ENCODE measurements around the gene ATG7. TPM values are rescaled to one million over a fixed set of nuclear protein-coding genes. Genes with fewer than 3 reads are reported as not detected.

ATG7 gene
- total RNA-seq, 1 experiment from 2014 or later = 56.1 TPM

DNA sequence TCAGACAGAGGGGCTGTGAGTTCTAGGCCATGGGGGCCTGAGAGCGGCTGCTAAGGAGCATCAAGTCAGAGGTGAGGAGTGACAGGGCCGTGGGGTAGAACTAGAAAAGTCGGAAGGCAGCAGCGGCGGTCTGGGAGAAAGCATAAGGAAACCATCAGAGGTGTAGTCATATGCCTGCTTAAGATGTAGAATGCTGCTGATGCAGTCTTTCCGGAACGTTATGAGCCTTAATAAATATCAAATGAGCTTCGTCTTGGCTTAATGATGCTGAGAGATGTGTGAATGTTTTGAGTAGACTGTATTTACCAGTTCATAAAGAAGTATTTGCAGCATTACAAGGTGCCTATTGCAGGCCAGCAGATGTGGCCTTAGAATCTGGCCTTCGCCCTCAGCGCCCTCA lies 15.2 kb downstream of the ATG7 start:
- Histone ChIP-seq H4K20me1 (ENCODE audit: insufficient read depth) (no peaks in the 10 kb centered on the region), H3K9me2 (ENCODE audit: insufficient read depth) (no peaks in the 10 kb centered on the region), H3K4me1 (replicated peaks; ENCODE audit: insufficient read depth) (peaks cover 72% of the 10 kb centered on the region), H3K36me3 (ENCODE audit: low read depth) (peaks cover 25% of the 10 kb centered on the region), H3K4me3 (peak overlapping the region; percentile 42), H3K79me2 (ENCODE audit: low read depth) (peaks cover 83% of the 10 kb centered on the region), H3K4me2 (peak overlapping the region; percentile 83), H3K27ac (peak overlapping the region; percentile 99), H2AFZ (no peak overlapping the region), H3K9me3 (ENCODE audit: insufficient read depth, low read depth) (no peaks in the 10 kb centered on the region), H3K27me3 (ENCODE audit: insufficient read depth, low read depth) (no peaks in the 10 kb centered on the region), H3F3A (ENCODE audit: insufficient read depth, low read depth) (peaks cover 72% of the 10 kb centered on the region)
- ChIA-PET CTCF (interaction anchor here (1.0 to 1.5 kb wide), 2 partner anchors 49 to 57 kb away, joined by 3 read pairs; no protein-coding TSS in a partner anchor), POLR2A (ENCODE audit: unreplicated experiment) (interaction anchor here (0.7 kb wide), 1 partner anchor 62 kb away, joined by 6 read pairs; no protein-coding TSS in a partner anchor)
- no peak for TF ChIP-seq EZH2 (IDR thresholded peaks at IDR 0.05; ENCODE audit: low read depth)
- TF ChIP-seq, protein P1, sequence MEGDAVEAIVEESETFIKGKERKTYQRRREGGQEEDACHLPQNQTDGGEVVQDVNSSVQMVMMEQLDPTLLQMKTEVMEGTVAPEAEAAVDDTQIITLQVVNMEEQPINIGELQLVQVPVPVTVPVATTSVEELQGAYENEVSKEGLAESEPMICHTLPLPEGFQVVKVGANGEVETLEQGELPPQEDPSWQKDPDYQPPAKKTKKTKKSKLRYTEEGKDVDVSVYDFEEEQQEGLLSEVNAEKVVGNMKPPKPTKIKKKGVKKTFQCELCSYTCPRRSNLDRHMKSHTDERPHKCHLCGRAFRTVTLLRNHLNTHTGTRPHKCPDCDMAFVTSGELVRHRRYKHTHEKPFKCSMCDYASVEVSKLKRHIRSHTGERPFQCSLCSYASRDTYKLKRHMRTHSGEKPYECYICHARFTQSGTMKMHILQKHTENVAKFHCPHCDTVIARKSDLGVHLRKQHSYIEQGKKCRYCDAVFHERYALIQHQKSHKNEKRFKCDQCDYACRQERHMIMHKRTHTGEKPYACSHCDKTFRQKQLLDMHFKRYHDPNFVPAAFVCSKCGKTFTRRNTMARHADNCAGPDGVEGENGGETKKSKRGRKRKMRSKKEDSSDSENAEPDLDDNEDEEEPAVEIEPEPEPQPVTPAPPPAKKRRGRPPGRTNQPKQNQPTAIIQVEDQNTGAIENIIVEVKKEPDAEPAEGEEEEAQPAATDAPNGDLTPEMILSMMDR (conservative IDR thresholded peaks at IDR 0.05) = no peak
- no TSS peak for BruUV-seq (replicated peaks)
- DNase-seq = no peak
- intact Hi-C loops (cut with micrococcal nuclease; ENCODE audit: unreplicated experiment) = loop anchor here (5.0 kb wide), 1 partner anchor 315 kb away; no protein-coding TSS in a partner anchor

DNA sequence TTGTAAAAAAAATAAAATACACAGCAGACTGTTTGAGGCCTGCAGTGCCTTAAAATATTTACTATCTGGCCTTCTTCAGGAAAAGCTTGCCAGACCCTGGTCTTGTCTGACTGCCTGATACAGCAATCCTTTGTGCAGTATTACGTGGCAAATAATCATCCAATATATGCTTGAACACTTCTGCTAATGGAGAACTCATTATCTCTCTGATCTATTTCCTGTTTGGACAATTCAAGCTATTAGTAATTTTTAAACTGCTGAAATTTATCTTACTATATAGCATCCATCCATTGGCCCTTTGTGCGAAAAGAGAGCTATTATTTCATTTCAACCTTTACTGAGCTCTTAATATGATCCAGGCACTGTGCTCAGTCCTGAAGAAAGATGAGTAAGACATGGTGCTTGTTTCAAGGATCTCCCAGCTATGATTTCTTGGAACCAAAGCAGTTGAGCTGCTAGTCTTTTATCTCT lies 15.9 kb downstream of the ATG7 start:
- TF ChIP-seq EZH2 (IDR thresholded peaks at IDR 0.05; ENCODE audit: low read depth) = no peak
- TF ChIP-seq, protein P1 (conservative IDR thresholded peaks at IDR 0.05) = no peak
- peaks cover 82% of the 10 kb centered on the region for H3K79me2 ChIP-seq (ENCODE audit: low read depth)
- POLR2A ChIA-PET (ENCODE audit: unreplicated experiment) = interaction anchor here (0.5 to 0.7 kb wide), 5 partner anchors 13 to 63 kb away, joined by 3 to 6 read pairs (median 3); no protein-coding TSS in a partner anchor
- no TSS peak for BruUV-seq (replicated peaks)
- H3K9me2 ChIP-seq (ENCODE audit: insufficient read depth) = no peaks in the 10 kb centered on the region
- CTCF ChIA-PET = interaction anchor here (0.8 to 1.5 kb wide), 3 partner anchors 47 to 58 kb away, joined by 3 read pairs; no protein-coding TSS in a partner anchor
- H3K36me3 ChIP-seq (ENCODE audit: low read depth) = peaks cover 19% of the 10 kb centered on the region; the same call in 1 of the 2 replicates
- H4K20me1 ChIP-seq (ENCODE audit: insufficient read depth) = no peaks in the 10 kb centered on the region
- peak in 1 of 2 experiments; percentile 66 for DNase-seq
- H3K27me3 ChIP-seq (ENCODE audit: insufficient read depth, low read depth) = no peaks in the 10 kb centered on the region
- peaks cover 76% of the 10 kb centered on the region for H3F3A ChIP-seq (ENCODE audit: insufficient read depth, low read depth)
- H3K4me2 ChIP-seq = peak overlapping the region; percentile 83
- intact Hi-C loops (cut with micrococcal nuclease; ENCODE audit: unreplicated experiment) = loop anchor here (2.0 to 5.0 kb wide), 2 partner anchors 151 to 314 kb away; no protein-coding TSS in a partner anchor
- H3K9me3 ChIP-seq (ENCODE audit: insufficient read depth, low read depth) = no peaks in the 10 kb centered on the region
- H2AFZ ChIP-seq = no peak overlapping the region
- H3K27ac ChIP-seq = peak overlapping the region; percentile 99
- peaks cover 77% of the 10 kb centered on the region for H3K4me1 ChIP-seq (replicated peaks; ENCODE audit: insufficient read depth)
- peak overlapping the region; percentile 42 for H3K4me3 ChIP-seq

DNA sequence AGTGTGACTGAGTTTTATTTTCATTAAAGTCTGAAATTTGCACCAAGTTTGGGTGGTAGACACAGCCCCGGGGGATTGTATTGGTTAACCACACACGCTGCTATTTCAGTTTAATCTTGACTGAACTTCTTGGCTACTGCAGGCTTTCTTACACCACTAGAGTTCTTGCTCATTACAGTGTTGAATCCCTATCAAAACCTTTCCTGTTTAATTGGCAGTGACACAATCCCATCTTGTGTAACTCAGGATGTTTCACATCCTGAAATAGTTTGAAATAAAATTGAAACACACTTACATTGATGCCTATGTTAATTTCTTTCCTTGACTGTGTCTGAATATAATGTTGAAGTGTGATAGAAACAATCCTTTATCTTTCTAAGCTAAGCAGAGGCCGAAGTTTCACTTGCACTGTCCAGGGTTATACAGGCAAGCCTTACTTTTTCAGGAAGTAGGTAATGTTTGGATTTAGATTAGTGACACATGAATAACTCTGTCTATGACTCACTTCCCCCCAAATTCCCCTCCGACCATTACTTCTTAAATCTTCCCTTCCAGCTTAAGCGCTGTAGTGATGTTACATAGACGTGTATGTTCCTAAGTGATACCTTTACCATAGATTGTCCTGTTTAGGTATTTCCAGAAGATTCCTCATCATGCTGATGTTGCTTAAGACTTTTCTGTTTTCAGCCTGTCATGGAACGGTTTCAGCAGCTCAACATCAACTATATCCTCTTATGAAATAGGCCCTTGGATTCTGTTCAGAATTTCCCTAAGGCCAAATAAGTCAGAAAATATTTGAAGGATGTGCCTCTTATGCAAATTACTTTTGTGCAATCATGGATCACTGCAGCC lies 16.8 kb downstream of the ATG7 start:
- TF ChIP-seq, protein P1 (conservative IDR thresholded peaks at IDR 0.05) = no peak; the same call in 1 of the 2 replicates
- no peak for TF ChIP-seq EZH2 (IDR thresholded peaks at IDR 0.05; ENCODE audit: low read depth)
- Histone ChIP-seq H3K9me3 (ENCODE audit: insufficient read depth, low read depth) (no peaks in the 10 kb centered on the region), H2AFZ (no peak overlapping the region), H3K9me2 (ENCODE audit: insufficient read depth) (no peaks in the 10 kb centered on the region), H3K4me3 (peak overlapping the region; percentile 42; the same call in 1 of the 2 replicates), H3K79me2 (ENCODE audit: low read depth) (peaks cover 82% of the 10 kb centered on the region), H3K27me3 (ENCODE audit: insufficient read depth, low read depth) (no peaks in the 10 kb centered on the region), H3F3A (ENCODE audit: insufficient read depth, low read depth) (peaks cover 76% of the 10 kb centered on the region), H3K4me1 (replicated peaks; ENCODE audit: insufficient read depth) (peaks cover 78% of the 10 kb centered on the region), H3K27ac (peak overlapping the region; percentile 99), H3K4me2 (peak overlapping the region; percentile 83), H4K20me1 (ENCODE audit: insufficient read depth) (no peaks in the 10 kb centered on the region), H3K36me3 (ENCODE audit: low read depth) (peaks cover 15% of the 10 kb centered on the region; the same call in 1 of the 2 replicates)
- intact Hi-C loops (cut with micrococcal nuclease; ENCODE audit: unreplicated experiment) = loop anchor here (1.0 to 5.0 kb wide), 3 partner anchors 51 to 313 kb away; no protein-coding TSS in a partner anchor
- ChIA-PET CTCF (interaction anchor here (0.7 to 0.8 kb wide), 2 partner anchors 46 to 51 kb away, joined by 3 read pairs; no protein-coding TSS in a partner anchor), POLR2A (ENCODE audit: unreplicated experiment) (interaction anchor here (0.5 to 0.9 kb wide), 4 partner anchors 15 to 482 kb away, joined by 3 to 6 read pairs (median 4); no protein-coding TSS in a partner anchor)
- peak; percentile 35 to 92 for DNase-seq
- TSS peak; percentile 90 for BruUV-seq (replicated peaks)

All from PC-9 (cell line).